GM03348 (cell line): ENCODE measurements around the gene SLC25A5.
A peak's percentile ranks its signal among the peaks of the same experiment; 100 is the strongest.
"Not testable (repeated sequence)": the region's sequence is repeated elsewhere in the genome, so short reads cannot be mapped to it uniquely, and the experiment has no call there.

Experiments
- DNase-seq: peaks from one replicate; pipeline ENCODE4 v3.0.0; 2012; ENCODE audit warnings: low spot score

The SLC25A5 gene

DNA sequence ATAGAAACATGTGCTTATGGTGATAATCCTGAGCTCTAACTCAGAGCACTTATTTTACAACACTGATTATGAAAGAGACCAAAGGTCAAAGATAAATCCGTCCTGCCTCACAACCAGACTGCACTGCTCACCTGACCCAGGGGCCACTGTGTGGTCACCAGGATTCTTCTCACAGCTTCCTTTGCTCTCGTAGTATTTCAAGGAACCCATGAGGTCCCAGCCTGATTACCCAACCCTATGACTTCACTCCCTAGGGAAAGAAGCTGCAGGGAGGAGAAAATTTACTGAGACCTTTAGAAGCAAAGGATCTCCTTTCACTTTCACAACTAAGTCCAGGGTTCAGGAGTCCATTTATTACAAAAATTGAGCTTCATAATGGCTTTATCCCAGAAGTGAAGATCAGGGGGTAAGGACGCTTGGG lies 9.6 kb downstream of the SLC25A5 start:
- DNase-seq = peak; percentile 75

GRCh38 chrX:119478504-119478903 lies 10.3 kb downstream of the SLC25A5 start:
- DNase-seq = no peak

GRCh38 chrX:119479845-119480244 lies 11.6 kb downstream of the SLC25A5 start:
- no peak for DNase-seq

GRCh38 chrX:119481323-119481801 lies 13.1 kb downstream of the SLC25A5 start:
- no peak for DNase-seq

DNA sequence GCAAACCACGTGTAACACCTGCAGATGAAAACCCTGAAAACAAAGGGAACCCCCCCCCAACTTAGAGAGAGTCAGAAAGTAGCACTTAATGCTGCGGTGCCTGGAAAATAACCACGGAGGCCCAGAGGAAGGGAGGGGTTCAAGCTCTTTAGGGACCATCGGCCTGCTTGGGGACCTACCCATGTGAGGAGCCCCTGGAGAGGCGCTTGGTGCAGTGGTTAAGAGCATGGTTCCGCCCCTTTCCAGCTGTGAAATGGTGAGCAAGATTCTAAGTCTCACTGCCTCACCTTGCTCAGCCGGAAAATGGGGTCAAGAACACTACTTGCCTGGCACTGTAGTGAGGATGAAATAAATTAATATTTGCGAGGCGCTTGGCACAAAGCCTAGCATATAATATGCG lies 13.8 kb downstream of the SLC25A5 start:
- DNase-seq = no peak

- peak; percentile 66 for DNase-seq
Observed at GRCh38 chrX:119482481-119483480, 14.5 kb downstream of the SLC25A5 start.

GRCh38 chrX:119486745-119487144 lies 18.5 kb downstream of the SLC25A5 start:
- no peak for DNase-seq

GRCh38 chrX:119487766-119488165 lies 19.5 kb downstream of the SLC25A5 start:
- not testable (repeated sequence) for DNase-seq

DNA sequence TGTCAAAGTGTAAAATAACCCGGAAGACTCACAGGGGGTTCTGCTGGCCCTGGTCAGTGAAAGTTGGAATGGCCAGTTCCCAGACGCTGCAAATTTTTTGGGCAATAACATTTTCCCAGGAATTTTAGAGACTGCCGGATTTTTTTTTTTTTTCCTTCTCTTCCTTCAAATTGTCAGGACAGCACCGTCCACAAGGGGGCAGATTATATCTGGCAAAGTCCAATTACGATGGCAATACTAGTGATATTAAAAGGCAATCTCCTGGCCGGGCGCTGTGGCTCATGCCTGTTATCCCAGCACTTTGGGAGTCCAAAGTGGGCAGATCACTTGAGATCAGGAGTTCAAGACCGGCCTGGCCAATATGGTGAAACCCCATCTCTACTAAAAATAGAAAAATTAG lies 20.5 kb downstream of the SLC25A5 start:
- DNase-seq = peak; percentile 47

GRCh38 chrX:119489212-119490074 lies 21.2 kb downstream of the SLC25A5 start:
- DNase-seq = no peak

- no peak for DNase-seq
Observed at GRCh38 chrX:119492463-119492862, 24.2 kb downstream of the SLC25A5 start.

GRCh38 chrX:119493851-119494495 lies 25.7 kb downstream of the SLC25A5 start:
- DNase-seq = not testable (repeated sequence)

- no peak for DNase-seq
Observed at GRCh38 chrX:119495734-119496726, 27.8 kb downstream of the SLC25A5 start.

DNA sequence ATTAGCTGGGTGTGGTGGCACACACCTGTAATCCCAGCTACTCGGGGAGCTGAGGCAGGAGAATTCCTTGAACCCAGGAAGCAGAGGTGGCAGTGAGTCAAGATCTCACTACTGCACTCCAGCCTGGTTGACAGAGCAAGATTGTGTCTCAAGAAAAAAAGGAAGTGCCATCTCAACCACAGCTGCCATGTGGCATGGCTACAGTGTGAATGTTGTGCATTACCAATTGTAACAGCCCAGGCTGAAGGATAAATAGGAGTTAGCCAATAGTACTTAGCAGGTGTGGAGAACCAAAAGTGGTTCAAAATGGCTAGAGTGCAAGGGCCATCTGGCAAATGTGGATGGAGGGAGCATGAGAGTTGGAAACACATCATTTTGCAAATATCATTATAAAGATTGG lies 28.9 kb downstream of the SLC25A5 start:
- no peak for DNase-seq

DNA sequence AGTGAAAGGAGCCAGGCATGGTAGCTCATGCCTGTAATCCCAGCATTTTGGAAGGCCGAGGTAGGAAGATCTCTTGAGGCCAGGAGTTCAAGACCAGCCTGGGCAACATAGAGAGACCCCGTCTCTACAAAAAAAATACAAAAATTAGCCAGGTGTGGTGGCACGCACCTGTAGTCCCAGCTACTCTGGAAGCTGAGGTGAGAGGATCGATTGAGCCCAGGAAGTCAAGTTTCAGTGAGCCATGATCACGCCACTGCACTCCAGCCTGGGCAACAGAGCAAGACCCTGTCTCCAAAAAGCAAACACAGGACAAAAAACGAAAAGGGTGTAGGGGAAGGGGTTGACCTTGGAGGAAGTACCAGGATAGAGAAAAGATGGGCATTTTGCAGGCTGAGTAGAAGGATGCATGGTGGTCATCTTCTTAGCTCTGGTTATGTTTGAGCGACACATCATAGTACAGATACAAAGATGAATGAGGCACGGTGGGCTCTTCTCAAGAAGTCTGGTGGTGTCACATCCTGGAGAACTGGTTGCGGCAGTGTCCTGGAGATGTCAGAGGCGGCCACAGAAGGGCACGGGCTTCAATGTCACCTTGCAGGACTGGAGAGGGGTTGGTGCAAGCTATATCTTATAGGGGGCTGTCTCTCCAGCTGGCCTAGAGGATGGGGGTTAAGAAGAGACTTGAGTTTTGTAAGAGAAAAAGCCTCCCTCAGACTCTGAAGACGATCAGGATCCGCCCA lies 32.0 kb downstream of the SLC25A5 start:
- no peak for DNase-seq

- no peak for DNase-seq
Observed at GRCh38 chrX:119501511-119502148, 33.4 kb downstream of the SLC25A5 start.

GRCh38 chrX:119502727-119503483 lies 34.7 kb downstream of the SLC25A5 start:
- DNase-seq = peak; percentile 47

DNA sequence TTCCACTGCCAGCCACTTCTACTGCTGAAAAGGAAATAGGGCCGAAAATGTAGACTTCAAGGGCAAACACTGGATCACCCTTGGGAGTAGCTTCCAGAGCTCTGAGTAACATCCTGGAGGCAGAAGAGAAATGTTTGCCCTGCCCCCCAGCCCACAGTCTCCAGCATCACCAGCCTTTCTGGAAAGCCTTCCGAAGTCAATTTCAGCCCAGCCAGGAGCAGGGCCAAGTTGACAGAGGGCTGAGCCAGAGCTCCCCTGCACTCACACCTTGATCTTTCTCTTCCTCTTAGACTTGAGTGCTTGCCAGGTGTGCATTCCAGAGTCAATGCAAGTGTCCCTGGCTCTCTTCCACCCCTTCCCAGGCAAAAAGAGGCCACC lies 35.2 kb downstream of the SLC25A5 start:
- DNase-seq = peak; percentile 88

- DNase-seq = not testable (repeated sequence)
Observed at GRCh38 chrX:119505145-119505544, 36.9 kb downstream of the SLC25A5 start.
